Dermis blood vessel endothelial cell (primary cell): ENCODE data around the gene EPHB6. TPM values are rescaled to one million over a fixed set of nuclear protein-coding genes. Genes with fewer than 3 reads are reported as not detected.
A peak's percentile ranks its signal among the peaks of the same experiment; 100 is the strongest.

Experiments
- DNase-seq: peaks from one replicate; pipeline ENCODE4 v3.0.0; 2010
- total RNA-seq: library from RNA; depleted of rRNA; stranded (reverse); fragments of >200 nt; gene quantifications from 2 replicates; pipeline ENCODE4 v1.2.3, GENCODE V29; 2014

Gene EPHB6
- total RNA-seq = under 0.01 and 0.09 TPM in 2 replicates

GRCh38 chr7:142854372-142855113, at the start of gene EPHB6:
Gene EPHB6, plus strand, starts transcription at chr7:142855076. Its CDS starts 8,152 bp downstream, at chr7:142863228.
- peak; percentile 44 for DNase-seq

- no peak for DNase-seq
Observed at GRCh38 chr7:142805350-142806021, 49.4 kb upstream of the EPHB6 start.

- DNase-seq = no peak
Observed at GRCh38 chr7:142806022-142806356, 48.9 kb upstream of the EPHB6 start.

- DNase-seq = no peak
Observed at GRCh38 chr7:142806957-142807356, 47.9 kb upstream of the EPHB6 start.

- DNase-seq = peak; percentile 28
Observed at GRCh38 chr7:142807855-142808460, 46.9 kb upstream of the EPHB6 start.

- no peak for DNase-seq
Observed at GRCh38 chr7:142808461-142808801, 46.4 kb upstream of the EPHB6 start.

GRCh38 chr7:142808802-142809583, 45.9 kb upstream of the EPHB6 start:
- DNase-seq = no peak

GRCh38 chr7:142809671-142810070, 45.2 kb upstream of the EPHB6 start:
- DNase-seq = no peak

GRCh38 chr7:142811154-142811737, 43.6 kb upstream of the EPHB6 start:
- DNase-seq = peak; percentile 72

GRCh38 chr7:142812437-142813215, 42.2 kb upstream of the EPHB6 start:
- DNase-seq = no peak

GRCh38 chr7:142813226-142813625, 41.6 kb upstream of the EPHB6 start:
- DNase-seq = no peak

GRCh38 chr7:142813699-142814098, 41.2 kb upstream of the EPHB6 start:
- DNase-seq = no peak

- DNase-seq = no peak
Observed at GRCh38 chr7:142814451-142814850, 40.4 kb upstream of the EPHB6 start.

GRCh38 chr7:142815134-142815533, 39.7 kb upstream of the EPHB6 start:
- no peak for DNase-seq

- no peak for DNase-seq
Observed at GRCh38 chr7:142817506-142817905, 37.4 kb upstream of the EPHB6 start.

- DNase-seq = no peak
Observed at GRCh38 chr7:142819530-142819929, 35.3 kb upstream of the EPHB6 start.

- DNase-seq = no peak
Observed at GRCh38 chr7:142822714-142823113, 32.2 kb upstream of the EPHB6 start.

GRCh38 chr7:142827951-142828500, 26.9 kb upstream of the EPHB6 start:
- no peak for DNase-seq

GRCh38 chr7:142832417-142832816, 22.5 kb upstream of the EPHB6 start:
- no peak for DNase-seq

GRCh38 chr7:142833174-142834048, 21.5 kb upstream of the EPHB6 start:
- DNase-seq = no peak

- DNase-seq = no peak
Observed at GRCh38 chr7:142835487-142835886, 19.4 kb upstream of the EPHB6 start.
